ENCODE data around the gene TRIM5.

The TRIM5 gene

GRCh38 chr11:5713695-5714094 is 28.8 kb upstream of the TRIM5 start:
- Histone ChIP-seq H3K9me3 (no peaks in the 10 kb centered on the region), H3K36me3 (no peaks in the 10 kb centered on the region), H3K4me3 (ENCODE audit: low read depth, low read length) (no peak overlapping the region), H3K27me3 (no peaks in the 10 kb centered on the region), H3K4me1 (no peaks in the 10 kb centered on the region)
- no peak for TF ChIP-seq CTCF (IDR thresholded peaks at IDR 0.05; ENCODE audit: low read depth, low read length)
- DNase-seq, result no peak

- Histone ChIP-seq H3K9me3 (no peaks in the 10 kb centered on the region), H3K27me3 (no peaks in the 10 kb centered on the region), H3K36me3 (no peaks in the 10 kb centered on the region), H3K4me3 (ENCODE audit: low read depth, low read length) (no peak overlapping the region), H3K4me1 (no peaks in the 10 kb centered on the region)
- no peak for TF ChIP-seq CTCF (IDR thresholded peaks at IDR 0.05; ENCODE audit: low read depth, low read length)
- no peak for DNase-seq
Observed at GRCh38 chr11:5712507-5712906, 27.6 kb upstream of the TRIM5 start.

- Histone ChIP-seq H3K27me3 (no peaks in the 10 kb centered on the region), H3K4me1 (no peaks in the 10 kb centered on the region), H3K36me3 (no peaks in the 10 kb centered on the region), H3K9me3 (no peaks in the 10 kb centered on the region), H3K4me3 (ENCODE audit: low read depth, low read length) (no peak overlapping the region)
- no peak for DNase-seq
- TF ChIP-seq CTCF (IDR thresholded peaks at IDR 0.05; ENCODE audit: low read depth, low read length), result no peak
Observed at GRCh38 chr11:5705688-5706087, 20.8 kb upstream of the TRIM5 start.

GRCh38 chr11:5703741-5704536 is 19.1 kb upstream of the TRIM5 start:
- H3K4me3 ChIP-seq (ENCODE audit: low read depth, low read length), result no peak overlapping the region
- no peaks in the 10 kb centered on the region for H3K36me3 ChIP-seq
- H3K4me1 ChIP-seq, result no peaks in the 10 kb centered on the region
- no peaks in the 10 kb centered on the region for H3K9me3 ChIP-seq
- TF ChIP-seq CTCF (IDR thresholded peaks at IDR 0.05; ENCODE audit: low read depth, low read length), result no peak
- DNase-seq, result no peak
- H3K27me3 ChIP-seq, result no peaks in the 10 kb centered on the region

GRCh38 chr11:5701055-5701577 is 16.2 kb upstream of the TRIM5 start:
- no peaks in the 10 kb centered on the region for H3K4me1 ChIP-seq
- no peak overlapping the region for H3K4me3 ChIP-seq (ENCODE audit: low read depth, low read length)
- H3K9me3 ChIP-seq, result no peaks in the 10 kb centered on the region
- H3K27me3 ChIP-seq, result no peaks in the 10 kb centered on the region
- no peaks in the 10 kb centered on the region for H3K36me3 ChIP-seq
- TF ChIP-seq CTCF (IDR thresholded peaks at IDR 0.05; ENCODE audit: low read depth, low read length), result no peak
- no peak for DNase-seq

GRCh38 chr11:5700421-5701054 is 15.7 kb upstream of the TRIM5 start:
- no peaks in the 10 kb centered on the region for H3K9me3 ChIP-seq
- no peaks in the 10 kb centered on the region for H3K27me3 ChIP-seq
- H3K4me1 ChIP-seq, result no peaks in the 10 kb centered on the region
- H3K36me3 ChIP-seq, result no peaks in the 10 kb centered on the region
- DNase-seq, result no peak
- no peak for TF ChIP-seq CTCF (IDR thresholded peaks at IDR 0.05; ENCODE audit: low read depth, low read length)
- no peak overlapping the region for H3K4me3 ChIP-seq (ENCODE audit: low read depth, low read length)

Measured in BE2C (cell line).